Right renal pelvis (tissue), 4 donors: ENCODE data around the gene LRP1B. TPM values are rescaled to one million over a fixed set of nuclear protein-coding genes. Genes with fewer than 3 reads are reported as not detected.

Experiments
- DNase-seq, 4 donors: peaks; one replicate each; pipeline ENCODE4 v3.0.0-alpha.2; 2013; ENCODE audit warnings: low read depth in 4 of 4, low spot score in 3 of 4, missing footprints in 1 of 4
- polyA plus RNA-seq, 4 donors: library from polyadenylated mRNA; unstranded; fragments of 120-200 nt; gene quantifications; one replicate each; pipeline ENCODE4 v1.2.1, GENCODE V29; 2013; ENCODE audit not compliant: insufficient read length in 4 of 4

Gene LRP1B
- polyA plus RNA-seq, 4 donors, result 0.96 to 1.1 (median 0.99) TPM

DNA sequence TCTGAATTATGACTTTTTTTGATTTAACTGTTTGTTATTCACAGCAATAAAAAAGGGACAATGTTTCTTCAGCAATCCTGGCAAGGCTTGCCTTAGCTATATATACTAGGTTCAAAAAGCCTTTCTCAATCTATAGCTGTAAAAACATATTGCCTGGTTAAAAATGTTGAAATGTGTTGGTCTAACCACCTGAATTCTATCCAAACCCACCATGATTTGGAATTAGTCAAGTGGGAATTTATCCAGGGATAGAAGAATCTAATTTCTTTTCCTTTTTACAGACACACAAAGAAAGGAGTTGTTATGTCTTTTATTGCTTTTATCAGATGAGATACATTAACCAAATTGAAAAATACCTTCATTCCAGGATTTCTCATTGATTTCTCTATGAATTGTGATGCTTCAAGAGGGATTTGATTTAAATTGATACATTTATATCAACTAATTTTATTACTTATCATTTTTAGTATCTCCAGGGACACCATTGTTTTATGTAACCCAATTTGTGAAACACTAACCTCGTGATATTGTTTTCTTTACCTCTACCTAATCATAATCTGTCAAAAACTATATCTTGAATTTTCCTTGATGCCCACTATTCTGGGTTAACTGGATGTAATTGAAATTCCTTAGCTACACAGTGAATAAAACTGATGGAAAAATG, 88.1 kb downstream of the LRP1B start:
- DNase-seq, result no peak

DNA sequence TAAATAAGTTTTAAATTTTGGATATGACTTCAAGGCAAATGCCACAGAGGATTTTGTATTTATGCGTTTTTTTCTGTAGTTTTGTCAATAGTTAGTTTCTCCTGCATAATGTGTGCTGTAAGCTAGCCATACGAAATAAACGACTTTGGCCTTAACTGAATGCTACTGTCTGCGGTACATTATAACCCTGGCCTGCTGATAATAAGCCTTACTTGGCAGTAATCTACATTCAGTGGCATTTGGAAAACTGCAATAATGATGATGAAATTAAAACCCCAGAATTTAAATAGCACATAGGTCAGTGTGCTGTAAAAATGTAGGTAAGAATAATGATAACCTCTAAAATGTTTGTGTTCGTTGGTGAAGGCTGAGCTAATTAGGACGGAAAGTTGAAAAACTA, 88.8 kb downstream of the LRP1B start:
- no peak for DNase-seq

DNA sequence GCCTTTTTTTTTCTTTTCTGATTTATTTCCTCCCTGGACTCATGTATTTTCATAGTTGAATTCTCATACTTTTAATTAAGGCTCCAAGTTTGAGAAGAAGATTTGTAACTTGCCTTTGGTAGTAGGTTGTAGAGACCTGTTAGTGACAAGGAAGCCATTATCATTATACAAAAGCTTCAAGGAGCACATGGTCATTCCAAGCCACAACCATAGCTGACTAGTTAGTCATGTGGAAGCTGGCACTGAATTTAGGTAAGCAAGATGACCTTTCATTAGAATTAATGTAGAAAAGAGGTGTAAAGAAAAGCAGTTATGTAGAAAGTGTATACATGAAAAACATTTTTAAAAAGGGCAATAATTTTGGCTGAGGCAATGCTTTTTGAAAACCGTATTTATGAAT, 89.7 kb downstream of the LRP1B start:
- DNase-seq, result no peak

DNA sequence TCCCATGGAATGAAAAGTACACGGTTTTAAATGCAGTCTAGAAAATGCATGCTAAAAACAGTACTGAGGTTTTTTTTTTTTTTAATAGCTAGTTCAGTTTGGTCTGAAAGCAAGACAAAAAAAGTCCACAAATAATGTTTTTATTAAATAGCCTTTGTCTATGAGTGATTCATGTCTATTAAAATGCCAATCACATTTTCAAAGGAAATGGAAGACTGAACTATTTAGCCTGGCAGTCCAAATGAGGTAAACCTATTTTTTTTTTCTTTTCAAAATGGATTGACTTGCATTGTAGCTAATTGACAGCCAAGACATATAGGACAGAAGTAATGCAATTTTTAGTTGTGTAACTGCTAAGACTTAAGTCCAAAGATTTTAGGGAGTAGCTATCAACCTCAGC, 90.3 kb downstream of the LRP1B start:
- DNase-seq, result no peak

DNA sequence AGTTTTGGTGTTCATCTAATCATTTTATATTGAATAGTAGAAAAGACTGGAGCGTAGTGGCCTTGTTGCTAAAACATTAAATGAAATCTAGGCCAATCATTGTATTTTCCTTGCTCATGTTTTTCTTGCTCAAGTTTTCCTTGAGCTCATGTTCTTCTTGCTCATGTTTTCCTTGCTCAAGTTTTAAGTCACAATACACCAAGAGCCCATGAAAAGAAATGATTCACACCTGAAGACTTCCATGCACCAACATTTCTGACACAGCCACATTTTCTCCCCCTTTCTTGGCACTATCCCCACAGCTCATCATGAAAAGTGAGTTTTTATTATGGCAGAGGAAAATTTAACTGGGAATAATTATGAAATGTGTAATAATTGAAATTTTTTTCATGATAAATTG, 92.0 kb downstream of the LRP1B start:
- DNase-seq, result no peak

DNA sequence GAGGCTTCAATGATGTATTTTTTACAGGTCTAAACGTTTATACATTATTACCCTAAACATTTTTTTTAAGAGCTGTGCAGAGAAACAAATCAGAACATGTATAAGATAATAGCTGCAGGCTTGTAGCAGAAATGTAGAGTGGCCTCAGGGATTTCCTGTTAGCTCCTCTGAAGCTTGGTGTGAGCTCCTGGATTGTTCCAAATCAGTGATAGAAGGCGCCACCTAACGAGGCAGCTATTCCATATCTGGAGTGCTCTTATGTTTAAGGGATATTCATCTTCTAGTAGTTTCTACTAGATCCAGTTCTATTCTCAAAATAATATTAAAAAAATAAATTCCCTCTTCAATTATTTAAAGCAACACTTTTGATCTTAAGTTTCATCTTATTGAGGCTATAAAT, 93.1 kb downstream of the LRP1B start:
- DNase-seq, result no peak

DNA sequence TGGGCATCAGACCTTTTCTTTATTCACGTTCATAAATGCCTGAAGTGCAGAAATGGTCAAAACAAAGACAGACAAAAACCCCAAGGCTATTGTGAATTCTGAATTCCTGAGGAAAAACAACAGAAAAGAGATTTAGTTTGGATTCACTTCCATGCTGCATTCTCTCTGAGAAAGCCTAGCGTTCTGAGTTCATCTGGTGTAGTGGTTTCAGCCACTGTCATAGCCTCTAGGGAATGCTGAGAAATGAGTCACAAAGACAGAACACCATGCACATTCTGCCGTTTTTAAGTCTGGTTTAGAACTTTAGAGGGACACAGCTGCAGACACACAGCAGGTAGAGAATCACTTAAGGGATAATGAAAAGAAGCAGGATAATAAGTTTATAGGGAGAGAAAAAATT, 93.8 kb downstream of the LRP1B start:
- no peak for DNase-seq

DNA sequence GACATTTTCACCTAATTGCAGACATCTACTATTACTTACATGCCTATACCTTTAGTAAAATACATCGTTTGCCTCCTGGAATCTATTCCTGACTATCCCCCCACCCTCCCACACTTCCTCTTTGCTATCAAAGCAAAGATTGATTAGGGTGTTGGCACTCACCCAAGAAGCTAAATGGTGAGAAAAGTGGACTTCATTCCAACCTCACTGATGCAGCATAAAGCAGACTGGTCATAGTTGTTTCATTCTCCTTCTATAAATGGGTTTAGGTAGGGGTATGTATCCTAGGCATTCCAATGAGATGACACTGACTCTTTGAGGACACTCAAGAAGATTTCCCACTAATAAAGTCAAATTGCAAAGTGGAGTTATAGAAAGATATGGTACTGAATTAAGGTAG, 97.4 kb downstream of the LRP1B start:
- no peak for DNase-seq

DNA sequence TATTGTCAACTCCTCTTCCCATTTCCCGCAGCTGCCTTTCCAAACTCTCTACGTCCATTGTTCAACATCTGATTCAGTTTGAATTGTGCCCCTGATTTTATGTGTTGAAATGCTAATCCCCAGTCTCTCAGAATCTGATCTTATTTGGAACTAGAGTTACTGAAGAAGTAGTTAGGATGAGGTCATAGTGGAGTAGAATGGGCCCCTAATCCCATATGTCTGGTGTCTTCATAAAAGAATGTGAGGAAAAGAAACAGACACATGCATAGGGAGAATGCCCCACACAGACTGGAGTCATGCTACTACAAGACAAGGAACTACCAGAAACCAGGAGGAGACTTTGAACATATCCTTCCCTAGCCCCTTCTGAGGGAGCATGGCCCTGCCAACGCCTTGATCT, 99.2 kb downstream of the LRP1B start:
- DNase-seq, result no peak

DNA sequence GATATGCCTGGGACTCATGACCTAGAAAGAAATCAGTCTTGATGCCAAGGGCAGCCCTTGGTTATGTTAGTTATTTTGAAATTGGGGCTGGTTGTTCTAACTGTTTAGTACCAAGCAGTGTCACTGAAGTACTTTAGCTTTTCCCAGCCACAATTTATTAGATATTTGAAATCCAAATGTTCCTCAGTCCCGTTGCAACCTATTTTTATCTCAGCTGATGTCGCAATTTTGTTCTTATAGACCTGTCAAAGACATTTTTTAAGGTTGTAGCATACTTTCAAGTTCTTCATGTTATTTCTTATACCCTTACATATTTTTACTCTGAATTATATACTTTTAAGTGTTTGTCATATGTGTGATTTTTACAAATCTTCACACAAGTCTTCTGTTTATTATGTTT, 100.1 kb downstream of the LRP1B start:
- DNase-seq, result no peak

DNA sequence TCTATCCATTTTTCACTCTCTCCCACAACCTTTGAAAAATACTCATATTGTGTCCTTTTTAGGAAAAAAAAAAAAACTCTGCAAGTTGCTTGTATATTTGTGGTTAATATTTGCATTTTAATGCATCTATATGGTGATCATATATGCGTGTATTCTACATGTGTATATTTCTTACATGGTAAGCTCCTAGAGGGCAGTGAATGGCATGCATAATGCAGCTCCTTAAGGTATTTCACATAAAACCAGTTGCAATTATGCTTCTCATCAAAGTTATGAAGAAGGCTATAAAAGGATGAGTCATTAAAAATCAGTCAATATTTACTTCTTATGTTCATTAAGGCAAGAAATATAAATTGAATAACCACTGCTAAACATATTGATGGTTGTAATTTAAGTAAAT, 100.8 kb downstream of the LRP1B start:
- no peak for DNase-seq

DNA sequence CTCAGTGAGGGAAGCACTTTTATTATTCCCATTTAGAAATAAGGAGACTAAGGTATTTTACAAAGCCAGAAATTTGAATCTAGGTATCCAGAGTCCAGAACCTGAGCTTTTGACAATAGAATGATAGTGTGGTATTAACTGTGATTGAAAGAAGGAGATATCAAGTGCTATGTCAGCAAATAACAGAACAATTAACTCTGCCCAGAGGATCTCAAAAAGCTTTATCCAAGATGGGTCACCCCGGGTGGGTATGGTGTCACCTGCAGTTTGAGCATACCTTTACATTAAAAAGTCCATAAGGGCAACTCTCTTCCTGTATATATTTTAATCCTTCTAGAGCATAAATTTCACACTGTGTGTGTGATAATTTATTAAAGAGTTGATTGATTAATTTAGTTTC, 105.4 kb downstream of the LRP1B start:
- no peak for DNase-seq

DNA sequence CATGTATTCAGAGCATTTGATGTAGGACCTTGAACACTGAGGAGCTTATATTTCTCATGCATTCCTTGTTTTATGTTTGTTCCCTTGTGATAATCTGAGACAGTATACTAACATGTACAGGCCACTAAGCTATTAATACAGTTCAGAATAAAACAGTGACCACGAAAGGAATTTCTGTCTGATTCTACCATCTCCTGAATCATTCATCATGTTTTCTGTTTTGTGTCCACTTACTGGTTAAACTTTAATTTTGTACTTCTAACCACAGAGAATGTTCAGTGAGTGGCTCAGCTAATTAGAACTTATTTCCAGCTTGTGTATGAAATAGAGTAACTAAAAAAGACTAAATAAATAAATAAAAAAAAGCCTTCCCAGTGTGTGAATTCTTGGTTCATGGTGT, 110.4 kb downstream of the LRP1B start:
- no peak for DNase-seq

DNA sequence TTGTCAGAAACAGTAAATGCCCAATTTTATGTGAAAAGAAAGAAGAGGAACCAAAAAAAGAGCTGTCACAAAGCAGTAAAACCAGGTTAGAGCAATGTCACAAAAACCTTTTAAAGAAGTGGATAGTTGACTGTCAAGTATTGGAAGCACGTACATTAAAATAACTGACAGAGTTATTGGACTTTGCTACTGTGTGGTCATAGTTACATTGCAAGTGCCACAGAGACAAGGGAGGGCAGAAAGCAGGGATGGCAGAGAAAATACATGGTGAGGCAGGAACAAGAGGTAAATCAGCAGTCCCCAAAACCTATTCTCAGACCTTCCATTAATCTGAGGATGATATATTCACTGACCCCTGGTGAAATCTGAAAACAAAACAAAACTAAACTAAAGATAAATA, 116.3 kb downstream of the LRP1B start:
- DNase-seq, result no peak

DNA sequence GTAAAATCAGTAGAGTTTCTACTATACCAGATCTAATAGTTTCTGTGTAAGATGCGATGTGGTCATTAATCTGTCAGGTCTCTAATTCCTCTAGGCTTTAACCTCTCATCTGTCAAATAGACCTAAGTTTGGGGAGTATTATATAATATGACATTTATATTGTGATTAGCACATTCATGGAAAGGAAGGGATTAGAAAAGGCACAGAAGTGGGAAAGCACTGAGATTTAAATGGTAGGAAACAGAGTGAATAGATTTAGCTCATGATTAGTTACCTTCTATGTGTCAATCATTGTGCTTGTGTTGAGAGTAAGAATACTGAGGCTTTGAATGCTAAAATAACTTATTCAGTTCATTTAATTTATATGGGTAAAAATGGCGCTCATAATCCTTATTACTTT, 118.0 kb downstream of the LRP1B start:
- DNase-seq, result no peak

DNA sequence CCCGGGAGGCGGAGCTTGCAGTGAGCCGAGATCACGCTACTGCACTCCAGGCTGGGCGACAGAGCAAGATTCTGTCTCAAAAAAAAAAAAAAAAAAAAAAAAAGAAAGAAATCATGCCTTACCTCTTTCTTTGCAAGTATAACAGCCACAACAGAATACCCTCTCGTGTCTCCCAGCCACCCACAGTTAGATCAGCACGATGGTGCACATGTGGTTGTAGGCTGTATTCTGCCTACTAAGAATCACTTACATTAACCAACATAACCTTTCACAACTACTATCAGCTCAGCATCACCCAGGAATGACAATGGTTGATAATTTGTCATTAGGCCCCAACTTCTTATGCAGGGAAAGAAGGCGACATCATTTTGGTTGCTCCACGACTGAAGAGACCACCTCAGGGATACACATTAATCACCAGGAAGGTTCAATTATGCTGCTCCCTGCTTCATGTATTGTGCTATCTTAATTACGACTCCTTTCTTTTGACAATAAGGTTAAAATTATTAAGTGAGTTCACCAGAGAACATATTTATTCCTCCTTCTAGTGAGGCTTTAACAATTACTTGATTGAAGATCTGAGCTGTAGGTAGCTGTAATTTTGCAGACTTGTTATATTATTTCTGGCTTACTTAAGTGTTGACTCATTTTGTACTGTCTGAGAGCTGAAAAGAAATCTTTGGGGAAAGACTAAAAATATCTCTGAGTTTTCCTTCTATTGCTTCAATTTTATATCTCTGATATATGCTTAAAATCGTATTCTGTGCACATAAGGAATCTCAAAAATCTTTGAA, 120.1 kb downstream of the LRP1B start:
- no peak for DNase-seq

DNA sequence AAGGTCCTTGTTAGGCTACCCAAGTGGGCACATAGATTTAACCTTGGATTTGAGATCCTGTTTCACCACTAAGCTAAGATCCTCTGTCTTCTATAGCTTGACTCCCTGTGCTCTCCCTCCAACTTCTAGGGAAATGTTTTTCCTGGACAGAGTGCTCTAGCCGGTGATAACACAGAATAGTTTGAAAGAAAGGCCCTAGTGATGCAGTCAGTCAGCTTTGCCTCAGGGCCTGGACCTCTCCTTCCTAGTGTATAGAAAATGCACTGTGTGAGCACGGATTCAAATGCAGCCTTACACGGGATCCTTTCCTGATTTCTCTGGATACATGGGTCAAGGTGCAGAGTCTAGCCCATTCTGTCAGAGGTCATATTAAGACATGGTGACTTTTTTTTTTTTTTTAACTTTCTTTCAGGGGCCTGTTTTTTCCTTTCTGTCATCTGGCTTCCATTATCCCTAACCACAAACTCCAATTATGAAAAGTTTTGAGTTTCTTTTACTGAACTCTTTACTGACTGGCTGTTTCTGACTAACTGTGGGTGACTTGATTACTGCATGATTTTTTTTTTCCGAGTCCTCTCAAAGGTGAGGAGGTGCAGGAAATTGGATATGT, 122.6 kb downstream of the LRP1B start:
- no peak for DNase-seq

DNA sequence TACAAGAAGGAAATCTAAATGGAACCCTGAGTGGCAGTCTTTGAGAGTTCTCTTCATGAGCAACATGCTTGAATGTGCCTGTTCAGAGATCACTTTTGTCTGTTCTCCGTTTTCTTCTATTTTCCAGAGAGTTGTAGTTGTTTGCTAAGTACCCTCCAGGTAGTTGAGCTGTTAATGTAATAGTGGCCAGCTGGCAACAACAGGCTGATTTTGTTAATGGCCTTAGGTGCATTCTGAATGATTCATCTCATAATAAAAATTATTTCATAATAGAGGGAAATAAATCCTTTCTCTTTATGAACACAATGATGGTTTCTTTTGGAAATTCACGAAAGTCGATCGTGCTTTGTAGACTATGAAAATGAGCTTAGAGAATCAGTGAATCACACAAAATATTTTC, 136.8 kb downstream of the LRP1B start:
- DNase-seq, result no peak

DNA sequence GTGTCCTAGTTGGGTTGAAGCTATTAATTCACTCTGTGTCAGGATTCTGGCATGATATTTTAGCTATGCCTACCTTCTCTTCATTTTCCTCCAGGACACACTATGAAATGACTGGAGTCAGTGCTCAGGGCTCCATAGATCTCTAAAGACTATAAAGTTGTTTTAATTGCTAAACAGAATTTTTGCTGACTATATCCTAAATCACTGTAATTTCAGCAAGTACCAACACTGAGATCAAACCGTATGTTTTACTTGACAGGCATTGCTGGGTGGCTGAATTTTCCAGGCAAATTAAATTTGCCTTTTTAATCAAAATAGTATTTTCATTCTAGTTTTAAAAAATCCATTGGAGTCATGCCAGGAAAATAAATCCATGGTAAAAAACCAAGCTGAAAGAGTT, 138.1 kb downstream of the LRP1B start:
- DNase-seq, result no peak

DNA sequence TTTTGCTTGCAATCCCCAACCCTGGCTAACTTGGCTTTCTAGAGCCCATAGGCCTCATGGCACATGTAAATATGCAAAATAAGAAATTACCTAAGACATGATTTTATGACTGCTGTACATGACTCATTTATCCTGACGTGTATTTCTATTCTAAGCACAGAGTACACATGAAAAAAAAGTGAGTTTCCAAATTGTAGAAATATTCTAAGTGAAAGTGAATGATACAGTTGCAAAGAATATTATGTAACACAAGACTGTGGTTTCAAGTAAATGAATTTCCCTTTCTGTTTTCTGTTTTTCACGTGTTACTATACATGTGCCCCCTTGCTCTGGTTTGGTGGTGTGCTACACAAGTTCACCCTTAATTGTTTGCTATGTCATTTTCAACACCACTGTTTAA, 162.4 kb downstream of the LRP1B start:
- DNase-seq, result no peak

DNA sequence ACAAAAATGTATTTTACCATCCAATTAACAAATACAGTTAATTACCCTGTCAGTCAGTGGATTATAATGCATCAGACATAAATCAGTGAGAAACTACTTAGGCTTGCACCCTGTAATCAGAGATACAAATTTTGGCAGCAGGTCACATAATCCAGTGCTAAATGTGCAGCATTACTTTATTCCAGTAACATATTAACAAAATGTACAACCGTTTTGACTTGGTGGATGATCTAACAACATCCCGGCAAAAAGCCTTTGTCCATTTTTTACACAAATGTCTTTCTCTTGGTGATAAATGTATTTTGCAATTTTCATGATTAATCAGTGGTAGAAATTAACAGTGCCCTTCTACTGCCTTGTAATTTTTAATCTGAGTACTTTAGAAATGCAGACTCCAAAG, 162.8 kb downstream of the LRP1B start:
- DNase-seq, result no peak

DNA sequence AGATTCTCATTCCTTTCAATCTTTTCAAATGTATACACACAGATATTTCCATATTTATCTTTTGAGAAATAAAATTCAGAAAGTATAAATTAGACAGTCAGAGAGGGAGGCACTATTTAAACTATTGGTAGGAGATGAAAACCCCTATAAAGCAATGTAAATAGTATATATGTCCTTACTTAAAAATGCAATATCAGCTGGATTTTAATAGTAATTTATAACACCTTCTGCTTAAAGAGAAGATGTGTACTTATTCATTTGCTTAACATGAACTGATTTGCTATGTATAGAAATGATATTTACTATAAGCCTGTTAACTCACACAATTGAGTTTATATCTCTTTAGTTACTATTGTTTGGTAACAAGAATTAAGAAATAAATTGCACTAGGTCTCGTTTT, 163.3 kb downstream of the LRP1B start:
- no peak for DNase-seq
